Measurements from ENCODE around the gene ADGRL1.
"Not testable (repeated sequence)": the region's sequence is repeated elsewhere in the genome, so short reads cannot be mapped to it uniquely, and the experiment has no call there.

ADGRL1 gene

GRCh38 chr19:14205452-14206287, at the start of gene ADGRL1:
Gene ADGRL1, minus strand, starts transcription at chr19:14206169. Its CDS starts 22,567 bp downstream, at chr19:14183602.
- H3K4me1 Mint-ChIP-seq (ENCODE audit: low read depth): peaks cover 35% of the 10 kb centered on the region
- not testable (repeated sequence) for H3K36me3 Mint-ChIP-seq (ENCODE audit: low read depth)
- peaks cover 28% of the 10 kb centered on the region for H3K27me3 Mint-ChIP-seq

GRCh38 chr19:14255316-14255715, 49.3 kb upstream of the ADGRL1 start:
- not testable (repeated sequence) for H3K27me3 Mint-ChIP-seq; H3K9me3 Mint-ChIP-seq; H3K27ac Mint-ChIP-seq; H3K36me3 Mint-ChIP-seq (ENCODE audit: low read depth); H3K4me3 Mint-ChIP-seq
- H3K4me1 Mint-ChIP-seq (ENCODE audit: low read depth): peaks cover 10% of the 10 kb centered on the region

More at GRCh38 chr19:14205452-14206287, at the start of gene ADGRL1:
- Mint-ChIP-seq H3K4me3 (peak within 1 kb of the TSS; percentile 84), H3K27ac (peak within 1 kb of the TSS; percentile 77)
- not testable (repeated sequence) for H3K9me3 Mint-ChIP-seq

GRCh38 chr19:14253822-14254599, 48.0 kb upstream of the ADGRL1 start:
- peak overlapping the region; percentile 4 for H3K27ac Mint-ChIP-seq
- H3K9me3 Mint-ChIP-seq: not testable (repeated sequence)

GRCh38 chr19:14252136-14252535, 46.2 kb upstream of the ADGRL1 start:
- H3K27ac Mint-ChIP-seq; H3K4me3 Mint-ChIP-seq; H3K27me3 Mint-ChIP-seq; H3K9me3 Mint-ChIP-seq; H3K36me3 Mint-ChIP-seq (ENCODE audit: low read depth): not testable (repeated sequence)
- peaks cover 25% of the 10 kb centered on the region for H3K4me1 Mint-ChIP-seq (ENCODE audit: low read depth)

More at GRCh38 chr19:14253822-14254599, 48.0 kb upstream of the ADGRL1 start:
- not testable (repeated sequence) for H3K36me3 Mint-ChIP-seq (ENCODE audit: low read depth); H3K27me3 Mint-ChIP-seq; H3K4me3 Mint-ChIP-seq
- H3K4me1 Mint-ChIP-seq (ENCODE audit: low read depth): peaks cover 18% of the 10 kb centered on the region

- Mint-ChIP-seq H3K9me3 (no peaks in the 10 kb centered on the region), H3K27ac (peak overlapping the region; percentile 0)
These were observed 44.9 kb upstream of the ADGRL1 start for GRCh38 chr19:14250870-14251269.

GRCh38 chr19:14250315-14250714, 44.3 kb upstream of the ADGRL1 start:
- H3K27ac Mint-ChIP-seq; H3K27me3 Mint-ChIP-seq; H3K9me3 Mint-ChIP-seq; H3K36me3 Mint-ChIP-seq (ENCODE audit: low read depth): not testable (repeated sequence)
- peak overlapping the region; percentile 36 for H3K4me3 Mint-ChIP-seq
- H3K4me1 Mint-ChIP-seq (ENCODE audit: low read depth): peaks cover 23% of the 10 kb centered on the region

More at GRCh38 chr19:14250870-14251269, 44.9 kb upstream of the ADGRL1 start:
- H3K4me1 Mint-ChIP-seq (ENCODE audit: low read depth): peaks cover 23% of the 10 kb centered on the region
- H3K36me3 Mint-ChIP-seq (ENCODE audit: low read depth): no peaks in the 10 kb centered on the region
- H3K27me3 Mint-ChIP-seq: no peaks in the 10 kb centered on the region
- H3K4me3 Mint-ChIP-seq: no peak overlapping the region

- Mint-ChIP-seq H3K27ac (peak overlapping the region; percentile 70), H3K4me3 (peak overlapping the region; percentile 3), H3K4me1 (ENCODE audit: low read depth) (peaks cover 23% of the 10 kb centered on the region)
- not testable (repeated sequence) for H3K36me3 Mint-ChIP-seq (ENCODE audit: low read depth); H3K27me3 Mint-ChIP-seq; H3K9me3 Mint-ChIP-seq
These were observed 43.9 kb upstream of the ADGRL1 start for GRCh38 chr19:14249891-14250290.

- peak overlapping the region; percentile 20 for H3K4me3 Mint-ChIP-seq
- H3K9me3 Mint-ChIP-seq; H3K36me3 Mint-ChIP-seq (ENCODE audit: low read depth); H3K27me3 Mint-ChIP-seq: not testable (repeated sequence)
- H3K27ac Mint-ChIP-seq: peak overlapping the region; percentile 70
- H3K4me1 Mint-ChIP-seq (ENCODE audit: low read depth): peaks cover 21% of the 10 kb centered on the region
These were observed 43.2 kb upstream of the ADGRL1 start for GRCh38 chr19:14249012-14249754.

GRCh38 chr19:14248578-14249011, 42.6 kb upstream of the ADGRL1 start:
- Mint-ChIP-seq H3K9me3 (no peaks in the 10 kb centered on the region), H3K4me1 (ENCODE audit: low read depth) (peaks cover 19% of the 10 kb centered on the region), H3K36me3 (ENCODE audit: low read depth) (no peaks in the 10 kb centered on the region), H3K27me3 (no peaks in the 10 kb centered on the region), H3K27ac (no peak overlapping the region), H3K4me3 (peak overlapping the region; percentile 20)

GRCh38 chr19:14247548-14248471, 41.8 kb upstream of the ADGRL1 start:
- peaks cover 19% of the 10 kb centered on the region for H3K4me1 Mint-ChIP-seq (ENCODE audit: low read depth)
- H3K27ac Mint-ChIP-seq: peak overlapping the region; percentile 72
- peak overlapping the region; percentile 63 for H3K4me3 Mint-ChIP-seq
- not testable (repeated sequence) for H3K27me3 Mint-ChIP-seq; H3K9me3 Mint-ChIP-seq; H3K36me3 Mint-ChIP-seq (ENCODE audit: low read depth)

- not testable (repeated sequence) for H3K9me3 Mint-ChIP-seq; H3K4me3 Mint-ChIP-seq; H3K27me3 Mint-ChIP-seq; H3K27ac Mint-ChIP-seq; H3K36me3 Mint-ChIP-seq (ENCODE audit: low read depth)
- peaks cover 19% of the 10 kb centered on the region for H3K4me1 Mint-ChIP-seq (ENCODE audit: low read depth)
These were observed 41.2 kb upstream of the ADGRL1 start for GRCh38 chr19:14247205-14247547.

- H3K27me3 Mint-ChIP-seq; H3K4me3 Mint-ChIP-seq; H3K36me3 Mint-ChIP-seq (ENCODE audit: low read depth); H3K9me3 Mint-ChIP-seq; H3K27ac Mint-ChIP-seq; H3K4me1 Mint-ChIP-seq (ENCODE audit: low read depth): not testable (repeated sequence)
These were observed 38.4 kb upstream of the ADGRL1 start for GRCh38 chr19:14244393-14244792.

- H3K27me3 Mint-ChIP-seq; H3K27ac Mint-ChIP-seq; H3K4me3 Mint-ChIP-seq; H3K36me3 Mint-ChIP-seq (ENCODE audit: low read depth); H3K9me3 Mint-ChIP-seq; H3K4me1 Mint-ChIP-seq (ENCODE audit: low read depth): not testable (repeated sequence)
These were observed 37.7 kb upstream of the ADGRL1 start for GRCh38 chr19:14243718-14244117.

Data from stimulated activated naive CD8-positive, alpha-beta T cell treated with anti-CD3 and anti-CD28 coated beads, Interleukin-15, Interleukin-2, amounts not matched to agents 100 ng/mL and 50 ng/mL, for 24 hours (primary cell).